Activated CD4-positive, alpha-beta T cell treated with anti-CD3 and anti-CD28 coated beads, Interleukin-10, Interleukin-2, amounts not matched to agents 100 ng/mL and 50 ng/mL, durations not matched to agents 16 hours and 8 hours (primary cell): Measurements from ENCODE around the gene DAGLB.
"Not testable (repeated sequence)": the region's sequence is repeated elsewhere in the genome, so short reads cannot be mapped to it uniquely, and the experiment has no call there.

ENCODE experiments used
- DNase-seq: peaks from one replicate; pipeline ENCODE4 v3.0.0-alpha.2; 2020

The DAGLB gene

DNA sequence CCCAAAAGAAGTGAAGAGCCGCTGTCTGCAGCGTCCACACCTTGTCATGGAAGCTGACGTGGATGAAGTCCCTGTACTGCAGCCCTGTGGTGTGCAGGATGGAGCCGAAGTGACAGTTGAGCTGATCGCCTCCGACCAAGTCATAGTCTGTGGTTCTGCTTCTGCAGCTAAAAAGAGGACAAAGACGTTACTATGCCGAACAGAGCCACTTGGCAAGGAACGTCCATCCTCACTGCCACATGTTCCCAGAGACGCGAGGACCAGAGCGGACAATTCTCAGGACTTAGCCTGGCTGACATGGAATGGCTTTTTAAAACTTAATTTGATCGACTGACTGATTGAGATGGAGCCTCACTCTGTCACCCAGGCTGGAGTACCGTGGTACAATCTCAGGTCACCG lies 21.8 kb downstream of the DAGLB start:
- DNase-seq = no peak

- no peak for DNase-seq
Observed at GRCh38 chr7:6423942-6424701, 23.6 kb downstream of the DAGLB start.

GRCh38 chr7:6422926-6423632 lies 24.7 kb downstream of the DAGLB start:
- DNase-seq = peak; percentile 25

GRCh38 chr7:6422095-6422494 lies 25.7 kb downstream of the DAGLB start:
- DNase-seq = no peak

- no peak for DNase-seq
Observed at GRCh38 chr7:6420680-6421079, 27.1 kb downstream of the DAGLB start.

DNA sequence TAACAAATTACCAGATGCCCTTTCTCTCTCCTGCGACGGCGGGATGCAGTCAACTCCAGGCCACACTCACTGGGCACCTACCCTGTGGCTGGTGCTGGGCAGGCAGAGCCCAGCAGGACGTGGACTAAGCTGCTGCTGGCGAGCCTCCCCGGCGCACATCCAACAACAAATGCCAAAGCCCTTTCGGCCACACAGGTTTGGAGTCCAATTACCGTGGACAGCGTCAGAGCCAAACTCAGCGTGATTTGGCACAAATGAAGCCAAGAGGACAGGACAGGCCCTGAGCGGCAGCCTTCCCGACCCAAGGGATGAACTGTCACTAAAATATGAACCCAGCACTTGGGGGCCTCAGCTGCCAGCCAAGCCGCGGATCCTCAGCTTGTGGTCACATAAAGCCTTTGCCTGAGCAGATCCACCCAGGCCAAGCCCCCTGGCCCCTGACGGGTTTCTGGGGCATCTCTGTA lies 28.4 kb downstream of the DAGLB start:
- no peak for DNase-seq

DNA sequence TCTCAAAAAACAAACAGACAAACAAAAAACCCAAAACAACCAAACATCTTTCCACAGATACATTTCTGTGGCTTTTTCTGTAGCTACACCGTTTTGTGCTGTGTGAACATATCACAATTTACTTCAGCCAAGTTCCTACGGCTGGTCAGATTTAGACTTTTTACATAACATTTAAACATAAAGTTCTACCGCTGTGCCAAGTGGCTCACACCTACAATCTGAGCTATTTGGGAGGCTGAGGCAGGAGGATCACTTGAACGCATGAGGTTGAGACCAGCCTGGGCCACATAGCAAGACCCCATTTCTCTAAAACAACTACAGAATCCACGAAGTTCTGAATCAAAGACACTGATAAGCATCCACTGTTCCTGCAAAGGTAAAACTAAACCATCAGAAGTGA lies 30.3 kb downstream of the DAGLB start:
- no peak for DNase-seq

DNA sequence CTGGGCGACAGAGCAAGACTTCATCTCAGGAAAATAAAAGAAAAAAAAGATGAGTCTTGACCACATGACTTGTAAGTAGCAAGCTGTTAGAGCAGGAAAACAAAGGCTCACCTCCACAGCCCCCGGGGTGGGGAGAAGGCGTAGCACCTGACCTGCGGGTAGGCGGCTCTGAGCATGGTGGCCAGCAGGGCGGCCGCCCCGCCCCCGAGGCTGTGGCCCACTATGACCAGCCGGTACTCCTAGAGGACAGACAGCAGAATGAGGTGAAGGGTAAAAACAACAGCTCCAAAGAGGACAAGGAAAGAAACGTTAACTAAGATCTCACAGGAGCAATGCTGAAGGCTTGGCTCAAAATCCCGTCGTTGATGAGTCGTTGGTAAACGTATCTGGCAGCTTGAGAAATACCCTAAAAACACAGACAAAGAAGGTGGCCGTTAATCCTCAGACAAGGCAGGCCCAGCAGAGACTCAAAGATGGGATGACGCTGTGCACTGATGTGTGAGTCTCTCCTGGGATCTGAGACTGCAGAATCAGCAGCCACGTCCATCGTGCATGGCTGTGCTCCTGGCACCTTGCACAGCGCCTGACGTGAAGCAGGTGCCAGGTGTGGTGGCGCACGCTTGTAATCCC lies 31.1 kb downstream of the DAGLB start:
- no peak for DNase-seq

- no peak for DNase-seq
Observed at GRCh38 chr7:6413637-6414036, 34.1 kb downstream of the DAGLB start.

DNA sequence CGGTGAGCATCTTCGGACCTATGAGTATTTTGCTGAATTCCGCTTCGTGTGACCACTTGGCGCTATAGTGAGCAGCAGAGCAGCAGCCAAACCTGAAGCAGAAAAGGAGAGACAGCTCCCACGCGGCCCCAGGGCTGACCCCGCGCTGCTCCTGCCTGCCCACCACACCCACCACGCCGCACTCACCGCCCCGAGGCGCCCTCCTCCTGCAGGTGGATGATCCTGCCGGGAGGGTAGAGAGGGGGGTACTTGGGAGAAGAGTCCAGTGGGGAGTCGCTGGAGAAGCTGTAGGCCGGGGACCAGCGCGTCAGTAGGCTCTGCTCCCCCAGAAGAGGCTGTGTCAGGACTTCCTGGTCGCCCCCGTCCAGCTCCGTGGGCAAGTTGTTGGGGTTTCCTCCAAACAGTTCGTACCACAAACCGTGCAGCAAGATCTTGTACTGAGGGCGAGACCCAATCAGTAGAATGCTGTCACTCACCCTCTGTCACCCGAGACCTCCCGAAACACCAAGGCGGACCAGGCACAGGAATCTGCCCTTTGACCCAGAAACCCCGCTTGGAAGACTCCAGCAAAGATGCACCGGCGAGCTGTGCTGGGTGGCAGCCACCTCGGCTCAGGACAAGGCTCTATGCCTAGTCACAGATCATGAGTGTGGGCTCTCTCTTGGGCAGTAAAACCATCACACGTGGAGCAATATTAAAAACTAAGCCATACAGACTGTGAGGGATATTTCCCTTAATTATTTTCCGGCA lies 37.6 kb downstream of the DAGLB start:
- DNase-seq = no peak

DNA sequence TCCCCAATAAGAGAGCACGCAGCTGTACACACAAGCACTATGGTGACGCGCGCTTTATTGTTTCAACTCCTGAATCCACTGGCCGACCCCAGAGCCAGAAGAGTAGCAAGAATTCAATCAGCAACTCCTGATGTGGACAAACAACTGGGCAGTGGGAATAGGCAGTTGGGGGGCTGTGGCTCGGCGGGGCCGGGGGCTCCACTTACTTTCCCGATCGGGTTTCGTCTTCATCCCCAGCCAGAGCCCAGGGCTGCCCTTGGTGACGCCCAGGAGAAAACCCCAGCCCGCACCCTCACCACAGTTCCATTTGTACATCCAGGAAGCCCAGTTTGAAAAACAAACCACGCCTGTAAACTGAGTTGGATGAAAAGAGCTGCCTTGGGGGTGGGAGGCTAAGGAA lies 38.7 kb downstream of the DAGLB start:
- DNase-seq = no peak

GRCh38 chr7:6407434-6407833 lies 40.3 kb downstream of the DAGLB start:
- no peak for DNase-seq

DNA sequence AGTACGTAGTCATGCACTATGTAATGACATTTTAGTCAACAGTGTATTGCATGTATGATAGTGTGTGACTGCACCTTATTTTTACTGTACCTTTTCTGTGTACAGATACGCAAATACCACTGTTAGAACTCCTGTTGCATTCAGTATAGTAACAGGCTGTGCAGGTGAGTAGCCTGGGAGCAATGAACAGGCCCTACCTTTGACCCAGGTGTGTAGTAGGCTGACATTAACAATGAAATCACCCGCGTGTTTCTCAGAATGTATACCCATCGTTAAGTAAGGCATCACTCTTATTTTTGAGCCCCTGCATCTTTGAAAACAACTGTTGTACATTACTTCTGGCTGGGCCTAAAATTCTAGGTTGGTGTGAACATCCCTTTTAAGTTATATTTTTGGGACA lies 41.6 kb downstream of the DAGLB start:
- DNase-seq = no peak

GRCh38 chr7:6403907-6404306 lies 43.8 kb downstream of the DAGLB start:
- no peak for DNase-seq

DNA sequence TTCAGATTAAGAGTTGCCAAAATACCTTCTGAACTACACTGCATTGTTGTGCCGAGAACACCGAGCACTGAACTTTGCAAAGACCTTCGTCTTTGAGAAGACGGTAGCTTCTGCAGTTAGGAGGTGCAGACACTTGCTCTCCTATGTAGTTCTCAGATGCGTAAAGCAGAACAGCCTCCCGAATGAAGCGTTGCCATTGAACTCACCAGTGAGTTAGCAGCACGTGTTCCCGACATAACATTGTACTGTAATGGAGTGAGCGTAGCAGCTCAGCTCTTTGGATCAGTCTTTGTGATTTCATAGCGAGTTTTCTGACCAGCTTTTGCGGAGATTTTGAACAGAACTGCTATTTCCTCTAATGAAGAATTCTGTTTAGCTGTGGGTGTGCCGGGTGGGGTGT lies 45.0 kb downstream of the DAGLB start:
- no peak for DNase-seq

DNA sequence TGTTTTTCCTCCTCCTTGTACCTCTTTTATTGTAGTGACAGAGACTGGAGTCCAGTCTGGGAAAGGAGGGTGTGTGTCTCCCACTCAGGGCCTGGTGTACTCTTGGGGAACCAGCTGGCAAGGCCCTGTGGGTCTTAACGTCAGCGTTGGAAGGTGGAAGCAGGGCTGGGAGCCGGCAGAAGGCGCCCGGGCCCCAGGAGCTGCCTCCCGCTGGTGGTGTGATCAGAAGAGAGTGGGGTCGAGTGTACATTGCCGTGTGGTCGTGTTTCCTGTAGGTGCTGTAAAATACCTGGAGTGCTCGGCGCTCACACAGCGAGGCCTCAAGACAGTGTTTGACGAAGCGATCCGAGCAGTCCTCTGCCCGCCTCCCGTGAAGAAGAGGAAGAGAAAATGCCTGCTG lies 45.7 kb downstream of the DAGLB start:
- no peak for DNase-seq

- no peak for DNase-seq
Observed at GRCh38 chr7:6401536-6401935, 46.2 kb downstream of the DAGLB start.

DNA sequence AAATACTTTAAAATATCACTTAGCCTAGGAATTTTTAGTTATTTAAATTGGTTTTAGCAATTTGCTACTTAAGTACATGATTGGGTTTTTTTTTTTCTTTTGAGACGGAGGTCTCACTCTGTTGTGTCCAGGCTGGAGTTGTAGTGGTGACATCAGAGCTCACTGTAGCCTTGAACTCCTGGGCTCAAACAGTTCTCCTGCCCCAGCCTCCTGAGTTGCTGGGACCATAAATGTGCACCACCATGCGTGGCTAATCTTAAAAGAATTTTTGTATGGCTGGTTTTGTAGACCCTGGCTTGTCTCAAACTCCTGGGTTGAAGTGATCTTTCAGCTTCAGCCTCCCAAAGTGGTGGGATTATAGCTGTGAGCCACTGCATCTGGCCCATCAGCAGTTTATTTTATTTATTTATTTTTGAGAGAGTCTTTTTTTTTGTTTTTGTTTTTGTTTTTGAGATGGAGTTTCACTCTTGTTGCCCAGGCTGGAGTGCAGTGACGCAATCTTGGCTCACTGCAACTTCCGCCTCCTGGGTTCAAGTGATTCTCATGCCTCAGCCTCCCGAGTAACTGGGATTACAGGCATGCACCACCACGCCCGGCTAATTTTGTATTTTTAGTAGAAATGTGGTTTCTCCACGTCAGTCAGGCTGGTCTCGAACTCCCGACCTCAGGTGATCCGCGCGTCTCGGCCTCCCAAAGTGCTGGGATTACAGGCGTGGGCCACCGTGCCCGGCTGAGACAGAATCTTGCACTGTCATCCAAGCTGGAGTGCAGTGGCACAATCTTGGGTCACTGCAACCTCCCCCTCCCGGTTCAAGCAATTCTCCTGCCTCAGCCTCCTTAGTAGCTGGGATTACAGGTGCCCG lies 47.3 kb downstream of the DAGLB start:
- not testable (repeated sequence) for DNase-seq

DNA sequence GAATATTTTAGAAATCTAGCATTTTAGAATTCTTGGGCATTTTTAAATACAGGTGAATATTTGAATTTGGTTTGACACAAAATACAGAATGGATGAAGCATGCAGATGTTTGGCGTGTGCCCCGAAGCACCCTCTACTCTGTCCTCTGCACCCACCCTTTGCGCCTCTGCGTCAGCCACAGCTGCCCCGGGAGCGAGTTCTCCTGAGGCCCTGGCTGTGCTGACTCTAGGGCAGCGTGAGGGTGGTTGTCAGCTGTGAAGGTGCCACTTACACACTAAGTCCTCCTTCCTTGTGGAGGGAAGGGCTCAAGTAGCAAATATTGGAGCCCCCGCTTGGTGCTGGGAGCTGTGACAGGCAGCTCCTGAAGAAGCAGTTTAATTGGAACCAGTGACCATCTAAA lies 48.4 kb downstream of the DAGLB start:
- DNase-seq = no peak

- DNase-seq = no peak
Observed at GRCh38 chr7:6398943-6399342, 48.8 kb downstream of the DAGLB start.

GRCh38 chr7:6397759-6398495 lies 49.8 kb downstream of the DAGLB start:
- not testable (repeated sequence) for DNase-seq
